ENCODE data around the gene ACAD10. TPM values are rescaled to one million over a fixed set of nuclear protein-coding genes. Genes with fewer than 3 reads are reported as not detected.
"Not testable (repeated sequence)": the region's sequence is repeated elsewhere in the genome, so short reads cannot be mapped to it uniquely, and the experiment has no call there.

The ACAD10 gene
- total and polyA plus RNA-seq, 8 donors: 8.6 to 32.4 (median 16.2) TPM

DNA sequence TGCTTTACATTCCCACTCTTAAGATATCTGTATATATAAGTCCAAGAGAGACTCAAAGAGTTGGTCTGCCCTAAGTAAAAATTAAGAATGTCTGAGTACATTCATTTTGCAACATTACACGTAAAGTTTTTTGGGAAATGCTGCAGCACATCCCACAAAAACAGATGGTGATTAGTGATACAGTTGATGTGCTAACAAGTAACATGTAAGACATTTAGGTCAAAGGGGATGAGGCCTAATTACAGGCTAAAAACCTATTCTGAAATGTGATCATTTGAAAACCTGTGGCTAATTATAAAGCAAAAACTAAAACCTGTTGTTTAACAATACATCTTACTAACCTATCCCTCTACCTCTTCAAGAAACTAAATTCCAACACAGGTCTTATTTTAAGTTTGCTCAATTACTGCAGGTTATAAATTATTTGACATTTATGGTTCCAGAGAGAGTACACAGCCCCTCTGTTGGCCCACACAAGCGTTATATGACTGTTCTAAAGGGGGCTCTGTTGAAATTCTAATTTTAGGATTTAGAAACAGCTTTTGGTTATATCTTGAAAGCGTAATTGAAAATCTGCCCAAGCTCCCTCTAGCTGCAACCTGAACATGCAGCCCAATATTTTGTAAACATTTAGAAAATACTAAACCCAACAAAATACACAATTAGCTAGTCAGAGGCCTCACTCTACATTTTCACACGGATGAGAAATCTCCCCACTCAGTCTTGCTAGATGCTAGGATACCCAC lies 43.0 kb upstream of the ACAD10 start:
- DNase-seq (no peak), ATAC-seq (no peak), FAIRE-seq (no peak)
- intact Hi-C loops (cut with DNase I): no loop called here
- no peak overlapping the region for H3K27ac ChIP-seq
- no peak overlapping the region for H3K4me3 ChIP-seq
- H3K27me3 ChIP-seq: no peaks in the 10 kb centered on the region
- no peaks in the 10 kb centered on the region for H3K4me1 ChIP-seq
- H3K36me3 ChIP-seq: peaks cover 0 to 37% (median 5%) of the 10 kb centered on the region in 3 donors
- no peaks in the 10 kb centered on the region for H3K9me3 ChIP-seq
- TF ChIP-seq, protein P1, sequence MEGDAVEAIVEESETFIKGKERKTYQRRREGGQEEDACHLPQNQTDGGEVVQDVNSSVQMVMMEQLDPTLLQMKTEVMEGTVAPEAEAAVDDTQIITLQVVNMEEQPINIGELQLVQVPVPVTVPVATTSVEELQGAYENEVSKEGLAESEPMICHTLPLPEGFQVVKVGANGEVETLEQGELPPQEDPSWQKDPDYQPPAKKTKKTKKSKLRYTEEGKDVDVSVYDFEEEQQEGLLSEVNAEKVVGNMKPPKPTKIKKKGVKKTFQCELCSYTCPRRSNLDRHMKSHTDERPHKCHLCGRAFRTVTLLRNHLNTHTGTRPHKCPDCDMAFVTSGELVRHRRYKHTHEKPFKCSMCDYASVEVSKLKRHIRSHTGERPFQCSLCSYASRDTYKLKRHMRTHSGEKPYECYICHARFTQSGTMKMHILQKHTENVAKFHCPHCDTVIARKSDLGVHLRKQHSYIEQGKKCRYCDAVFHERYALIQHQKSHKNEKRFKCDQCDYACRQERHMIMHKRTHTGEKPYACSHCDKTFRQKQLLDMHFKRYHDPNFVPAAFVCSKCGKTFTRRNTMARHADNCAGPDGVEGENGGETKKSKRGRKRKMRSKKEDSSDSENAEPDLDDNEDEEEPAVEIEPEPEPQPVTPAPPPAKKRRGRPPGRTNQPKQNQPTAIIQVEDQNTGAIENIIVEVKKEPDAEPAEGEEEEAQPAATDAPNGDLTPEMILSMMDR (IDR thresholded peaks at IDR 0.05): no peak
- 78 to 80% methylated on average over 4 of the region's 4 CpGs for WGBS, 2 donors

DNA sequence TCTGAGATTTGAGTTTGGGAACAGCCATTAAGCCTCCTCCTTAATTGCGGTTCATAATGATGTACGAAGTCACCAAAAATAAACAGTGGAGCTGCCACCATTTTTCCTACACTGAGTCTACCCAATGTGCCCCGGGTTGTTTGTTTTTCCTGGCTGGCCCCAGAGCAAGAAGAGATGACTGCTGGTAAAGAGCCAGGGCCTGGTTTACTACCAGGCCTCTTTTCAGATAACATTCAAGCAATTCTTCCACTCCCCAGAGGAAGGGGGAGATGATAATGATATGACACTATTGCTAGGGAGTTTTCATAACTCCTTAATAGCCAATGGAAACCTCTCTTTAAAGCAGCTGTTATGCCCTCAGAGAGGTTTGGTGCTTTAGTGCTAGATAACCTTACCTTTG lies 42.4 kb upstream of the ACAD10 start:
- H3K27ac ChIP-seq: no peak overlapping the region
- no peaks in the 10 kb centered on the region for H3K27me3 ChIP-seq
- 33 to 43% methylated on average over 3 of the region's 3 CpGs for WGBS, 2 donors
- ATAC-seq (peak; percentile 60 to 89 (median 80)), DNase-seq (peak in 3 of 6 donors; percentile 17 to 54 (median 25)), FAIRE-seq (no peak)
- no peaks in the 10 kb centered on the region for H3K9me3 ChIP-seq
- no peak overlapping the region for H3K4me3 ChIP-seq
- peaks cover 0 to 38% (median 5%) of the 10 kb centered on the region in 3 donors for H3K36me3 ChIP-seq
- H3K4me1 ChIP-seq: no peaks in the 10 kb centered on the region
- TF ChIP-seq, protein P1 (IDR thresholded peaks at IDR 0.05): no peak
- intact Hi-C loops (cut with DNase I): no loop called here

DNA sequence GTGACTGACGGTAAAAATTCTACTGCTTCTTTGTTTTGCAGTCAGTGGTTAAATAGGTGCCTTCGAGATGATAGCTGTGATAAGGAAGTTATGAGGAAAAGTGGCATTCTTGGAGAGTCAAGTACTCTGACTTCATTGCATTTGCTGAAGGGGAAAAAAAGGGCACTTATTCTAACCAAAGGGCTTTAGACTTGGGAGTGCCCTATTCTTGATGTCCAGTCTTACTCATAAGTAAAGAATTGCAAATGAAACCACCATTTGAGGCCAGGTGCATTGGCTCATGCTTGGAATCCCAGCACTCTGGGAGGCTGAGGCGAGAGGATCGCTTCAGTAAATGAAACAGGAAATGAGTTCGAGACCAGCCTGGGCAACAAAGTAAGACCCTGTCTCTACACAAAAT lies 40.4 kb upstream of the ACAD10 start:
- Histone ChIP-seq H3K4me3 (no peak overlapping the region), H3K9me3 (no peaks in the 10 kb centered on the region), H3K36me3 (peaks cover 6 to 53% (median 11%) of the 10 kb centered on the region in 3 donors), H3K27ac (no peak overlapping the region), H3K27me3 (no peaks in the 10 kb centered on the region), H3K4me1 (no peaks in the 10 kb centered on the region)
- WGBS, 2 donors: 94 to 95% methylated on average over 5 of the region's 5 CpGs
- FAIRE-seq: no peak
- TF ChIP-seq, protein P1 (IDR thresholded peaks at IDR 0.05): no peak
- no peak for DNase-seq
- intact Hi-C loops (cut with DNase I): no loop called here
- no peak for ATAC-seq

DNA sequence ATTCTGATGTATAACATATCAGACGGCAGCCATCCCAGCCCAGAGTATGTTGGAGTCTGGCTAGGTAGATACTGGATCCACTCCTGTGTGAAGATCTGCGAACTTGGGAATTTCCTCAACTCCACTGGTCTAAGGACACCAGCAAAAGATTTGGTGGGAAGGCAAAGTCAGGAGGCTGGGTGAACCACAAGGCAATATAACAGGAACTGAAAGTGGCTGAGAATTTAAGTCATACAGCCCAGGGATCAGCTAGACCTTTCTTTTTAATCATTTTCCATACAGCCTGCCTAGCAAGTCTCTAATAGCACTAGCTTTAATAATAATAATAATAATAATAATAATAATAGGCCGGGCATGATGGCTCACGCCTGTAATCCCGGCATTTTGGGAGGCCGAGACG lies 34.9 kb upstream of the ACAD10 start:
- TF ChIP-seq, protein P1 (IDR thresholded peaks at IDR 0.05): no peak
- FAIRE-seq: no peak
- Histone ChIP-seq H3K4me3 (no peak overlapping the region), H3K27me3 (no peaks in the 10 kb centered on the region), H3K36me3 (peaks cover 9 to 48% (median 9%) of the 10 kb centered on the region in 3 donors), H3K27ac (no peak overlapping the region), H3K4me1 (no peaks in the 10 kb centered on the region), H3K9me3 (no peaks in the 10 kb centered on the region)
- no peak for DNase-seq
- WGBS, 2 donors: 97 to 98% methylated on average over 7 of the region's 7 CpGs
- ATAC-seq: no peak
- intact Hi-C loops (cut with DNase I): no loop called here

DNA sequence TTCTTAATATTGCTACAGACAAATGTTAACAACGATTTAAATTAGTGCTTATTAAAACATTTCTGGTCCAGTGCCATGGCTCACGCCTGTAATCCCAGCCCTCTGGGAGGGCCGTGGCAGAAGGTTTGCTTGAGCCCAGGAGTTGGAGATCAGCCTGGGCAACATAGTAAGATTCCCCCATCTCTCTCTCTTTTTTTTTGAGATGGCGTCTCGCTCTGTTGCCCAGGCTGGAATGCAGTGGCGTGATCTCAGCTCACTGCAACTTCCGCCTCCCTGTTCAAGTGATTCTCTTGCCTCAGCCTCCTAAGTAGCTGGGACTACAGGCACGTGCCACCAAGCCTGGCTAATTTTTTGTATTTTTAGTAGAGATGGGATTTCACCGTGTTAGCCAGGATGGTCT lies 33.3 kb upstream of the ACAD10 start:
- H3K4me1 ChIP-seq; H3K27me3 ChIP-seq; DNase-seq; ATAC-seq; H3K27ac ChIP-seq; H3K9me3 ChIP-seq; FAIRE-seq; H3K4me3 ChIP-seq; intact Hi-C loops (cut with DNase I): not testable (repeated sequence)
- peaks cover 9 to 61% (median 12%) of the 10 kb centered on the region in 3 donors for H3K36me3 ChIP-seq
- WGBS, 2 donors: 92 to 97% methylated on average over 9 of the region's 9 CpGs
